ENCODE results near the gene NUFIP1. TPM values are rescaled to one million over a fixed set of nuclear protein-coding genes. Genes with fewer than 3 reads are reported as not detected.

NUFIP1 gene
- total and polyA plus RNA-seq, 4 donors, result 0.92 to 2.0 (median 1.7) TPM

- TF ChIP-seq SP1 (IDR thresholded peaks at IDR 0.05), result peak; percentile 7
- TF ChIP-seq ATF3 (IDR thresholded peaks at IDR 0.05), result no peak
- TF ChIP-seq CTCF (IDR thresholded peaks at IDR 0.05; ENCODE audit: low read depth, low read length, missing input control), result no peak
- no peak for DNase-seq (ENCODE audit: low spot score)
- WGBS, result 70% methylated on average over 6 of the region's 6 CpGs
- Histone ChIP-seq H3K27me3 (ENCODE audit: control insufficient read depth in 4 of 4, insufficient read depth in 4 of 4, low read length in 3 of 4) (no peaks in the 10 kb centered on the region), H3K9me3 (ENCODE audit: control insufficient read depth in 4 of 4, low read length in 3 of 4) (peaks cover 0 to 7% (median 0%) of the 10 kb centered on the region in 4 donors), H3K4me3 (ENCODE audit: low read depth in 1 of 3, low read length in 3 of 3) (no peak overlapping the region), H3K36me3 (ENCODE audit: control insufficient read depth in 4 of 4, insufficient read depth in 3 of 4, low read depth in 1 of 4, low read length in 3 of 4) (no peaks in the 10 kb centered on the region), H3K9ac (ENCODE audit: low read depth in 1 of 2, low read length in 2 of 2) (no peak overlapping the region), H3K4me1 (ENCODE audit: control insufficient read depth in 4 of 4, insufficient read depth in 4 of 4, low read length in 3 of 4) (no peaks in the 10 kb centered on the region), H3K27ac (ENCODE audit: low read depth in 1 of 2, low read length in 2 of 2) (no peak overlapping the region)
Measured at GRCh38 chr13:44906713-44907112, 82.6 kb downstream of the NUFIP1 start.

GRCh38 chr13:44906230-44906629, 83.0 kb downstream of the NUFIP1 start:
- no peaks in the 10 kb centered on the region for H3K4me1 ChIP-seq (ENCODE audit: control insufficient read depth in 4 of 4, insufficient read depth in 4 of 4, low read length in 3 of 4)
- TF ChIP-seq CTCF (IDR thresholded peaks at IDR 0.05; ENCODE audit: low read depth, low read length, missing input control) (no peak), SP1 (IDR thresholded peaks at IDR 0.05) (no peak), JUND (IDR thresholded peaks at IDR 0.05) (no peak), NR2F2 (IDR thresholded peaks at IDR 0.05) (no peak), HNF4G (IDR thresholded peaks at IDR 0.05) (no peak), FOXA2 (IDR thresholded peaks at IDR 0.05) (no peak), TAF1 (conservative IDR thresholded peaks at IDR 0.05) (no peak), RAD21 (IDR thresholded peaks at IDR 0.05) (no peak), FOXA1 (IDR thresholded peaks at IDR 0.05) (no peak), REST (IDR thresholded peaks at IDR 0.05) (no peak), EGR1 (IDR thresholded peaks at IDR 0.05; ENCODE audit: low read depth in 2 of 2) (no peak), YY1 (IDR thresholded peaks at IDR 0.05) (no peak)
- no peaks in the 10 kb centered on the region for H3K27me3 ChIP-seq (ENCODE audit: control insufficient read depth in 4 of 4, insufficient read depth in 4 of 4, low read length in 3 of 4)
- H3K36me3 ChIP-seq (ENCODE audit: control insufficient read depth in 4 of 4, insufficient read depth in 3 of 4, low read depth in 1 of 4, low read length in 3 of 4), result no peaks in the 10 kb centered on the region
- no peak overlapping the region for H3K4me3 ChIP-seq (ENCODE audit: low read depth in 1 of 3, low read length in 3 of 3)
- no peak for DNase-seq (ENCODE audit: low spot score)
- no peak overlapping the region for H3K27ac ChIP-seq (ENCODE audit: low read depth in 1 of 2, low read length in 2 of 2)
- peaks cover 0 to 2% (median 0%) of the 10 kb centered on the region in 4 donors for H3K9me3 ChIP-seq (ENCODE audit: control insufficient read depth in 4 of 4, low read length in 3 of 4)
- H3K9ac ChIP-seq (ENCODE audit: low read depth in 1 of 2, low read length in 2 of 2), result no peak overlapping the region
- WGBS, result 83% methylated on average over 4 of the region's 4 CpGs
